Activated CD8-positive, alpha-beta T cell treated with anti-CD3 and anti-CD28 coated beads for 36 hours (primary cell): ENCODE measurements around the gene GFRA4. TPM values are rescaled to one million over a fixed set of nuclear protein-coding genes. Genes with fewer than 3 reads are reported as not detected.

Experiments used
- ATAC-seq: fragments of 200-7000 bp; cut with Tn5 transposase; one replicate; pipeline ENCODE4 v1.10.0; 2021; ENCODE audit warnings: mild to moderate bottlenecking, moderate library complexity
- CTCF ChIA-PET: fragments of 350-600 bp; sonication (Branson Sonifier 250); formaldehyde crosslinking; loops from one replicate; lab custom pipeline; 2021; ENCODE audit warnings: antibody characterized with exemption; lab: Charles Lee
- POLR2A ChIA-PET: fragments of 350-600 bp; sonication (Branson Sonifier 250); formaldehyde crosslinking; loops from one replicate; lab custom pipeline; 2021; ENCODE audit warnings: antibody characterized with exemption; lab: Charles Lee
- DNase-seq: peaks from one replicate; pipeline ENCODE4 v3.0.0-alpha.2; 2020
- H3K27ac Mint-ChIP-seq: one replicate; pipeline ENCODE4 v1.8.0; 2021; ENCODE audit warnings: mild to moderate bottlenecking, mixed read lengths
- H3K27me3 Mint-ChIP-seq: one replicate; pipeline ENCODE4 v1.8.0; 2021; ENCODE audit warnings: mixed read lengths
- H3K36me3 Mint-ChIP-seq: one replicate; pipeline ENCODE4 v1.8.0; 2021; ENCODE audit warnings: low read depth, mixed read lengths
- H3K4me1 Mint-ChIP-seq: one replicate; pipeline ENCODE4 v1.8.0; 2021; ENCODE audit warnings: low read depth, mixed read lengths
- H3K4me3 Mint-ChIP-seq: one replicate; pipeline ENCODE4 v1.8.0; 2021; ENCODE audit warnings: mild to moderate bottlenecking, moderate library complexity, mixed read lengths
- H3K9me3 Mint-ChIP-seq: one replicate; pipeline ENCODE4 v1.8.0; 2021; ENCODE audit warnings: mixed read lengths
- intact Hi-C: fragments of 100-400 bp; cut with micrococcal nuclease; formaldehyde crosslinking; loops from one replicate; pipeline ENCODE4 v1.10.0; 2022
- total RNA-seq, 2 experiments: library from RNA; stranded (reverse); gene quantifications; one replicate each; pipeline ENCODE4 v1.2.3, GENCODE V29; 2021
- TF ChIP-seq, protein P1 (sequence below): fragments of 200-600 bp; IDR thresholded peaks from one replicate; pipeline ENCODE4 v1.8.0; 2022; ENCODE audit warnings: antibody characterized with exemption, mild to moderate bottlenecking

Gene GFRA4
- total RNA-seq, 2 experiments from 2014 or later: not detected

DNA sequence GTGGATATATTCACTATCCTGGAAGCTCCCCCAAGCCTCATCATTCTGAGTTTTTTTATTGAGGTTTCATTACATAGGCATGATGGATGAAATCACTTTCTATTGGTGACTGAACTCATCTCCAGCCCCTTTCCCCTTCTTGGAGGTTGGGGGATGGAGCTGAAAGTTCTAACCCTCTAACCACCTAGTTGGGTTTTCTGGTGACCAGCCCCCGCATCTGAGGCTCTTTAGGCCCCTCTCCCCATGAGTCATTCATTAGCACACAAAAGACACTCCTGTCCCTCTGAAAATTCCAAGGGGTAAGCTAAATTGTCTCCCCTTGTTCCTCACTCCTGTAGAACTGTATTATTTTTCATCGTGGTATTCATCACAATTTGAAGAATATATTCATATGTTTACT is 33.3 kb downstream of the GFRA4 start:
- intact Hi-C loops: no loop called here
- Mint-ChIP-seq H3K36me3 (peaks cover 14% of the 10 kb centered on the region), H3K27me3 (no peaks in the 10 kb centered on the region), H3K4me1 (no peaks in the 10 kb centered on the region), H3K9me3 (no peaks in the 10 kb centered on the region), H3K4me3 (no peak overlapping the region), H3K27ac (no peak overlapping the region)
- TF ChIP-seq, protein P1, sequence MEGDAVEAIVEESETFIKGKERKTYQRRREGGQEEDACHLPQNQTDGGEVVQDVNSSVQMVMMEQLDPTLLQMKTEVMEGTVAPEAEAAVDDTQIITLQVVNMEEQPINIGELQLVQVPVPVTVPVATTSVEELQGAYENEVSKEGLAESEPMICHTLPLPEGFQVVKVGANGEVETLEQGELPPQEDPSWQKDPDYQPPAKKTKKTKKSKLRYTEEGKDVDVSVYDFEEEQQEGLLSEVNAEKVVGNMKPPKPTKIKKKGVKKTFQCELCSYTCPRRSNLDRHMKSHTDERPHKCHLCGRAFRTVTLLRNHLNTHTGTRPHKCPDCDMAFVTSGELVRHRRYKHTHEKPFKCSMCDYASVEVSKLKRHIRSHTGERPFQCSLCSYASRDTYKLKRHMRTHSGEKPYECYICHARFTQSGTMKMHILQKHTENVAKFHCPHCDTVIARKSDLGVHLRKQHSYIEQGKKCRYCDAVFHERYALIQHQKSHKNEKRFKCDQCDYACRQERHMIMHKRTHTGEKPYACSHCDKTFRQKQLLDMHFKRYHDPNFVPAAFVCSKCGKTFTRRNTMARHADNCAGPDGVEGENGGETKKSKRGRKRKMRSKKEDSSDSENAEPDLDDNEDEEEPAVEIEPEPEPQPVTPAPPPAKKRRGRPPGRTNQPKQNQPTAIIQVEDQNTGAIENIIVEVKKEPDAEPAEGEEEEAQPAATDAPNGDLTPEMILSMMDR: no peak
- ChIA-PET CTCF (interaction anchor here (1.3 kb wide), 1 partner anchor 9 kb away, joined by 3 read pairs; no protein-coding TSS in a partner anchor), POLR2A (no interaction called here)
- no peak for ATAC-seq
- no peak for DNase-seq

DNA sequence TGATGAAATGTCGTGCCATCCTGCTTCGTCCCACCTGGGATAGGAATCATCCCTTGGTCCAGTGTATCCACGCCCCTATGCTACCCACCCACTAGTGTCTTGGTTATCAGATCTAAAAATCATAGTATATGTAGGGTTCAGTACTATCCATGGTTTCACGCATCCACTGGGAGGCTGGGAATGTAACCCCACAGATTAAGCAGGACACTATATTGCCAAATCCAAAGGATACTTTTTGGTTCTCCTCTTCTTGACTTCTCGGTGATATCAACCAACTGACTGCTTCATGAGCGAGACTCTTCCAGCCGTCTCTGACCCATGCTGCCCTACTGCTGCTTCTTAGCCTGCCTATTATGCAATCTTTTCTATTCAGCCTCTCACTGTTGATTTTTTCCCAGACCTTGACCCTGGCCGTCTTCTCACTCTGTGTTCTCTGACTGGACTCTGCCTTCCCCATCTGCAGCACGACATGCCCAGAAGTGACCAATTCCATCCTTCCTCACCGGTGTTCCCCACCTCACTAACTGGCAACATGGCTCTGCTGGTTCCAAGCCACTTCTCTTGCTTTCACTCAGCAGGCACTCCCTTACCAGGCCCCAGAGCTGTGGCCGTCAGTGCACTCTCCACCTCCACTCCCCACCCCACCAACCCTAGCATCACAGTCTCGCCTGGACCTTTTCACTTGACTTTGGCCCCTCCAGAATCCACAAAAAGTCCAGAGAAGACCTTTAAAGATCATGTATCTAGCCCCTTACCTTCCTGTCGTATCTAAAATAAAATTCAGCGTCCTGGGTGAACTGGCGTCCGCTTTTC is 34.5 kb downstream of the GFRA4 start:
- intact Hi-C loops: no loop called here
- no peak for ATAC-seq
- Mint-ChIP-seq H3K27ac (no peak overlapping the region), H3K4me1 (no peaks in the 10 kb centered on the region), H3K27me3 (no peaks in the 10 kb centered on the region), H3K36me3 (peaks cover 14% of the 10 kb centered on the region), H3K4me3 (no peak overlapping the region), H3K9me3 (no peaks in the 10 kb centered on the region)
- DNase-seq: no peak
- ChIA-PET CTCF (interaction anchor here (1.3 kb wide), 1 partner anchor 8 kb away, joined by 3 read pairs; no protein-coding TSS in a partner anchor), POLR2A (no interaction called here)
- TF ChIP-seq, protein P1: no peak

DNA sequence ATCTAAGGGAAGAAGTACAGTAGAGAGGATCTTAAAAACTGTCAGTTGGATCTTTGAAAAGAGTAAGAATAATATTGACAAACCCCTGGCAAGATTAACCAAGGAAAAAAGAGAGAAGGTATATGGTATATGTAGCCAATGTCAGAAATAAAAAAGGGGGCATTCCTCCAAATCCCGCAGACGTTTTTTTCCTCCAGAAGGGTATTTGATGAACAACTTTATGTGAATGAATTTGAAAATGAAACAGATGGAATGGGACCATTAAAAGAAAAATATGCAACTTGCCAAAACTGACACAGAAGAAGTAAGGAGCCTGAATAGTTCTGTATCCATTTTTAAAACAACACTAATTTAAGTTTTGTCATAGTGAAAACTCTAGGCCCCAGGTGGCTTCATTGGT is 35.7 kb downstream of the GFRA4 start:
- no peak for ATAC-seq
- TF ChIP-seq, protein P1: no peak
- ChIA-PET CTCF (no interaction called here), POLR2A (no interaction called here)
- Mint-ChIP-seq H3K9me3 (no peaks in the 10 kb centered on the region), H3K27ac (no peak overlapping the region), H3K27me3 (no peaks in the 10 kb centered on the region), H3K4me1 (no peaks in the 10 kb centered on the region), H3K4me3 (no peak overlapping the region), H3K36me3 (peaks cover 14% of the 10 kb centered on the region)
- no peak for DNase-seq
- intact Hi-C loops: no loop called here

DNA sequence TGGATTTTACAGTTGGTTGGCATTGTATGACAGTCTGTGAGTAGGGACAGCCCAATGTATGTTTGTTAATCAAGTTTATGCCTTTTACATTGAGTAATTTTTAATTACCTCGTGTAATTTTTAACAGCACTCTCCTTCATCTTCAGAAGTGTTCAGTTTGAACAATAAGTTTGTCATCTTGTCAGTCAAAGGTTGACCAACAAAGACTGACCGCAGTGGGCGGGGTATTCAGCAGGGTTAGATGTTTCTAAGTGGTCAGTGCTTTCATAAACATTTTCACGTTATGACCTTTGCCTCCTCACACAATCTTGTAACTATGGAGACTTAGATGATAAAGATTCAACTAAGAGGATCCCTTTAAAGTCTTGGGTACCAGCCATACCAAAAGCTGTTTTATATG is 40.8 kb downstream of the GFRA4 start:
- ChIA-PET POLR2A (no interaction called here), CTCF (no interaction called here)
- intact Hi-C loops: no loop called here
- Mint-ChIP-seq H3K4me3 (no peak overlapping the region), H3K27me3 (no peaks in the 10 kb centered on the region), H3K36me3 (peaks cover 4% of the 10 kb centered on the region), H3K9me3 (no peaks in the 10 kb centered on the region), H3K27ac (no peak overlapping the region), H3K4me1 (no peaks in the 10 kb centered on the region)
- DNase-seq (no peak), ATAC-seq (no peak)
- TF ChIP-seq, protein P1: no peak

DNA sequence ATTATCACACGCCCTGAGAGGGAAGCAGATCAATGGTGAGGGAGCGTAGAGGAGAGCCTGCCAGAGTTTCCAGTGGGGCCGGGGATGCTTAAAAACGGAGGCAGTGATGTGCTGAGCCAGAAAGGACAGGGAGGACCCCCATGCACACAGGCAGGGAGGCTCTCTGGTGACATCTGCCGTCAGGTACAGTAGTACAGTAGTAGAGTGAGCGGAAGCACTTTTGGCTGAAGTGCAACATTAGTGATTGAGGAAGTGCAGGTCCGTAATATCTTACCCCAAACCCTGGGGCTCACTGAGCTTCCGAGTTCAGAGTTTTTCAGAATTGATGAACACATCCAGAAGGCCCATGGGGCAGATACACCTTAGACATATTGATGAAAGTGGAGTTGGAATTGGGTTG is 42.1 kb downstream of the GFRA4 start:
- Mint-ChIP-seq H3K9me3 (no peaks in the 10 kb centered on the region), H3K27ac (no peak overlapping the region), H3K4me3 (no peak overlapping the region), H3K27me3 (no peaks in the 10 kb centered on the region), H3K4me1 (no peaks in the 10 kb centered on the region), H3K36me3 (no peaks in the 10 kb centered on the region)
- intact Hi-C loops: no loop called here
- ATAC-seq (no peak), DNase-seq (no peak)
- CTCF ChIA-PET: interaction anchor here (1.0 kb wide), 1 partner anchor 9 kb away, joined by 3 read pairs; no protein-coding TSS in a partner anchor
- POLR2A ChIA-PET: no interaction called here
- TF ChIP-seq, protein P1: no peak
